PC-3 (cell line): Measurements from ENCODE around the gene APCDD1L. TPM values are rescaled to one million over a fixed set of nuclear protein-coding genes. Genes with fewer than 3 reads are reported as not detected.

Source experiments
- ATAC-seq: fragments of 200-7000 bp; cut with Tn5 transposase; 2 replicates; pipeline ENCODE4 v1.9.1; 2020; ENCODE audit warnings: mild to moderate bottlenecking, moderate library complexity
- BruUV-seq: library from RNA; stranded (reverse); fragments of 400-500 nt; replicated peaks from 2 replicates; lab custom pipeline; 2021; lab: Mats Ljungman, UMichigan
- CTCF ChIA-PET: fragments of 300-600 bp; sonication (Branson Sonifier 250); formaldehyde crosslinking; loops from one replicate; lab custom pipeline; 2022; ENCODE audit warnings: antibody characterized with exemption; lab: Charles Lee
- POLR2A ChIA-PET: fragments of 300-600 bp; sonication (Branson Sonifier 250); formaldehyde crosslinking; loops from one replicate; lab custom pipeline; 2022; ENCODE audit warnings: antibody characterized with exemption; ENCODE audit not compliant: unreplicated experiment; lab: Charles Lee
- DNase-seq: peaks from one replicate; pipeline ENCODE4 v3.0.0-alpha.2; 2015
- H2AFZ ChIP-seq: fragments of 300-600 bp; sonication (generic); 2 replicates; pipeline ENCODE4 v1.6.0; 2016; ENCODE audit warnings: antibody characterized with exemption, low read length
- H3F3A ChIP-seq: fragments of 300-600 bp; sonication (generic); one replicate; pipeline ENCODE4 v1.6.0; 2017; ENCODE audit warnings: antibody characterized with exemption, low read length, control low read depth, mild to moderate bottlenecking; ENCODE audit not compliant: unreplicated experiment
- H3K27ac ChIP-seq: fragments of 300-600 bp; sonication (generic); 2 replicates; pipeline ENCODE4 v1.5.1; 2016; ENCODE audit warnings: mild to moderate bottlenecking, low read length
- H3K27me3 ChIP-seq: fragments of 300-600 bp; sonication (generic); 2 replicates; pipeline ENCODE4 v1.6.1; 2016; ENCODE audit warnings: low read length, mixed read lengths
- H3K36me3 ChIP-seq: fragments of 300-600 bp; sonication (generic); 2 replicates; pipeline ENCODE4 v1.6.1; 2016; ENCODE audit warnings: low read depth, mixed run types, low read length, mixed read lengths
- H3K4me1 ChIP-seq: fragments of 300-600 bp; sonication (generic); 2 replicates; pipeline ENCODE4 v1.5.1; 2016; ENCODE audit warnings: low read length; ENCODE audit not compliant: insufficient read depth
- H3K4me2 ChIP-seq: fragments of 300-600 bp; sonication (generic); 2 replicates; pipeline ENCODE4 v1.6.0; 2016; ENCODE audit warnings: low read length
- H3K4me3 ChIP-seq: fragments of 300-600 bp; sonication (generic); 2 replicates; pipeline ENCODE4 v1.5.1; 2016; ENCODE audit warnings: mild to moderate bottlenecking, low read length, mixed read lengths
- H3K79me2 ChIP-seq: fragments of 300-600 bp; sonication (generic); 2 replicates; pipeline ENCODE4 v1.6.1; 2017; ENCODE audit warnings: low read length, mixed read lengths
- H3K9ac ChIP-seq: fragments of 300-600 bp; sonication (generic); 2 replicates; pipeline ENCODE4 v1.6.0; 2016; ENCODE audit warnings: mild to moderate bottlenecking, low read length
- H3K9me2 ChIP-seq: fragments of 300-600 bp; sonication (generic); replicated peaks from 2 replicates; pipeline ENCODE4 v1.6.1; 2016; ENCODE audit warnings: mixed run types, low read length, mixed read lengths
- H3K9me3 ChIP-seq: fragments of 300-600 bp; sonication (generic); 2 replicates; pipeline ENCODE4 v1.6.1; 2016; ENCODE audit warnings: low read length, mixed read lengths
- H4K20me1 ChIP-seq: fragments of 300-600 bp; sonication (generic); 2 replicates; pipeline ENCODE4 v1.6.1; 2016; ENCODE audit warnings: low read length, mixed read lengths
- CTCF ChIP-seq: fragments of 300-600 bp; sonication (generic); conservative IDR thresholded peaks from 2 replicates; pipeline ENCODE4 v1.5.1; 2017; ENCODE audit warnings: antibody characterized with exemption, low read depth, mild to moderate bottlenecking, low read length
- EZH2 ChIP-seq: fragments of 300-600 bp; sonication (generic); IDR thresholded peaks from one replicate; pipeline ENCODE4 v1.6.1; 2017; ENCODE audit warnings: antibody characterized with exemption, mild to moderate bottlenecking, low read length; ENCODE audit not compliant: unreplicated experiment
- EZH2phosphoT487 ChIP-seq: fragments of 300-600 bp; sonication (generic); IDR thresholded peaks from 2 replicates; pipeline ENCODE4 v1.6.1; 2018; ENCODE audit warnings: mild to moderate bottlenecking, antibody characterized with exemption, low read length, borderline replicate concordance
- intact Hi-C: fragments of 100-400 bp; cut with micrococcal nuclease; formaldehyde crosslinking; loops from 2 replicates; pipeline ENCODE4 v1.9.0; 2023
- total RNA-seq: library from RNA; depleted of rRNA; stranded (reverse); fragments of >200 nt; gene quantifications from 2 replicates; pipeline ENCODE4 v1.2.3, GENCODE V29; 2014

APCDD1L gene
- total RNA-seq, 1 experiment from 2014 or later = 2.0 TPM

GRCh38 chr20:58550275-58551059 is 35.3 kb upstream of the APCDD1L start:
- Histone ChIP-seq H3K27ac (no peak overlapping the region), H3K27me3 (no peaks in the 10 kb centered on the region), H3K36me3 (no peaks in the 10 kb centered on the region), H3F3A (no peaks in the 10 kb centered on the region), H3K4me1 (peaks cover 28% of the 10 kb centered on the region), H3K4me2 (no peak overlapping the region), H2AFZ (no peak overlapping the region), H3K4me3 (no peak overlapping the region), H3K9ac (no peak overlapping the region), H4K20me1 (no peaks in the 10 kb centered on the region), H3K79me2 (no peaks in the 10 kb centered on the region), H3K9me3 (no peaks in the 10 kb centered on the region; the same call in 1 of the 2 replicates), H3K9me2 (no peaks in the 10 kb centered on the region)
- intact Hi-C loops = no loop called here
- ATAC-seq = no peak
- no peak for DNase-seq
- no TSS peak for BruUV-seq
- CTCF ChIA-PET = no interaction called here
- TF ChIP-seq EZH2 (no peak), CTCF (no peak), EZH2phosphoT487 (no peak)
- POLR2A ChIA-PET = no interaction called here

GRCh38 chr20:58549231-58550209 is 34.3 kb upstream of the APCDD1L start:
- Histone ChIP-seq H2AFZ (no peak overlapping the region), H3K27me3 (no peaks in the 10 kb centered on the region), H3K4me1 (peaks cover 20% of the 10 kb centered on the region), H3K27ac (no peak overlapping the region), H3K4me3 (no peak overlapping the region), H4K20me1 (no peaks in the 10 kb centered on the region), H3K9me2 (no peaks in the 10 kb centered on the region), H3K79me2 (no peaks in the 10 kb centered on the region), H3K9ac (no peak overlapping the region), H3K36me3 (no peaks in the 10 kb centered on the region), H3K9me3 (no peaks in the 10 kb centered on the region; the same call in 1 of the 2 replicates), H3F3A (no peaks in the 10 kb centered on the region), H3K4me2 (no peak overlapping the region)
- ATAC-seq = no peak
- TF ChIP-seq CTCF (no peak), EZH2 (no peak), EZH2phosphoT487 (no peak)
- intact Hi-C loops = no loop called here
- ChIA-PET POLR2A (no interaction called here), CTCF (no interaction called here)
- DNase-seq = no peak
- no TSS peak for BruUV-seq
